Amygdala (tissue), 56 donors: ENCODE data around the gene EPHB2.
A peak's percentile ranks its signal among the peaks of the same experiment; 100 is the strongest.

ENCODE experiments used
- DNase-seq, 56 donors: peaks; one replicate each; lab custom pipeline; 2025; lab: John Stamatoyannopoulos, UW

EPHB2 gene

DNA sequence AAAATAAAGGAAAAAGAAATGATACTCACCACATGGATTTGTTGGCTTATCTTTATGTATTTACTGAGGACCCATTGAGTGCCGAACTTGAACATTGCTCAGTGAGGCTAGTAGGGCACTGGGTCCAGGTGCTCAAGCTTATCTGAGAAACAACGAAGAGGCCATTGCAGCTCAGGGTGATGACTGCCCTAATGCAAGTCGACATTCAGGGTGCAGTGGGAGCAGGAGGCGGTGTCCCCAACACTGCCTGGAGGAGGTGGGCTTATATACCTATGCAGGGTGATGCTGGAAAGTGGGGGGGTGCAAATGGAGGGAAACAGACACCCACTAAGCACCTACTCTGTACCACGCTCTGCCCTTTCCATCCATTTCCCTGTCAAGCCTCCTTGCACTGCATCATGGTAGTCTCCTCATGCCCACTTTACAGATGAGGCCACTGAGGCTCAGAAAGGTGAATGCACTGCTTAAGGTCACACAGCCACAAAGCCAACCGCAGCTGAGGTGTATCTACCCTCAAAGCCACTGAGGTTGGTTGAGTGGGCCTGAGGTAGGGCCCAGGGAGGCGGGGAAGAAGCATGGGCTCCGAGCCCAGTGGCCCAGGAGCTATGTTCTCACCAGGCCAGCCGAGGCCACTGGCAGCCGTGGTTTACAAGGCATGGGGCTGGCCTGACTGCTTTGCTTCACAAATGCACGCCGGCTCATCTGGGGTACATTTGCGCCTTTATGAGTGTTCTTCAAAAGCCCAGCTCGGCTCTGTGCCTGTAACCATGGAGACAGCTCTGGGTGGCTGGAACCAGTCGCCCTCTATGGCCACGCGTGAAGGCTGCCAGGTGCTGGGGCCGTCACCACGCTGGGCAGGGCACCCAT, 103.8 kb downstream of the EPHB2 start:
- DNase-seq: peak in 49 of 56 donors; percentile 11 to 87 (median 57)

DNA sequence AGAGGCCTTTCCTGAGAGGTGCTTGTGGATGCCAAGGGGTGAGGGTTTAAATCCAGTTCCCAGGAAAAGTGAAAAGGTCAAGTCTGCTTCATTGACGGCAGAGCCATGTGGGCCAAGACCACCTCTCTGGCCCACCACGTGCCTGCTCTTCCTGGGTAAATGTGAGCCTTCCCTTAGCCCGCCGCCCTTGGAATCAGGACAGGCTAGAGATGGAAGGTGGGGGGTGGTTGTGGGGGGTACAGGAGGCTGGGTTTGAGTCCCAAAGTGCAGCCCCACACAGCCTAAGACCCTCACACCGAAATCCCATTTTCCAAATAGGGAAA, 104.4 kb downstream of the EPHB2 start:
- DNase-seq: no peak

DNA sequence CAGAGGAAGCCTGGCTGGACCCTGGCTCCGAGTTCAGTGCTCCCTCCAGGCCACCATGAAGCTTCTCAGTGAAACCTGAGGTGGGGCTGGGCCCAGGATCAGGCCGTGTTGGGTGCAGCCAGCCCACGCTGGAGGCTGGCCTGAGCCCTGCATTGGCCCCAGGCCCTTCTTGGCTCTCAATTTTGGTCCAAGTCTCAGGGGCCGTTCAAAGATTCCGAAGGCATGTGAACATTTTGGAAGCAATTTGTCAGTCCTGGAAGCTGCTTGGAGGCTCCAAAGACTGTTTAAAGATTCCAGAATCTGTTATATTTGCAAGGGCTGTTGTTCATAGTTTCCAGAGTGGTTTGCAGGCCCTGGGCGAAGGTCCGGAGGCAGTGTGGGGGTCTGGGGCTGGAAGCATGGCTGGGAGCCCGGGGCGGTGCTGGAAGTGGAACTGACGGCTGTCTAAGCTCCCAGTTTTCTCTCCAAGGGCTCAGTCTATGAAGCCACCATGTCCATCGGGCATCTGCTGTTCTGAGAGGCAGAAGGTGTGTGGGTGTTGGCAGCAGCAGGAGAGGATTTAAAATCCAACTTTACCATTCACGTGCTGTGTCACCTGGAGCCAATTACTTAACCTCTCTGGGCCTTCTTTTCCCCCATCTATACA, 104.9 kb downstream of the EPHB2 start:
- DNase-seq: peak in 19 of 56 donors; percentile 15 to 61 (median 44)

DNA sequence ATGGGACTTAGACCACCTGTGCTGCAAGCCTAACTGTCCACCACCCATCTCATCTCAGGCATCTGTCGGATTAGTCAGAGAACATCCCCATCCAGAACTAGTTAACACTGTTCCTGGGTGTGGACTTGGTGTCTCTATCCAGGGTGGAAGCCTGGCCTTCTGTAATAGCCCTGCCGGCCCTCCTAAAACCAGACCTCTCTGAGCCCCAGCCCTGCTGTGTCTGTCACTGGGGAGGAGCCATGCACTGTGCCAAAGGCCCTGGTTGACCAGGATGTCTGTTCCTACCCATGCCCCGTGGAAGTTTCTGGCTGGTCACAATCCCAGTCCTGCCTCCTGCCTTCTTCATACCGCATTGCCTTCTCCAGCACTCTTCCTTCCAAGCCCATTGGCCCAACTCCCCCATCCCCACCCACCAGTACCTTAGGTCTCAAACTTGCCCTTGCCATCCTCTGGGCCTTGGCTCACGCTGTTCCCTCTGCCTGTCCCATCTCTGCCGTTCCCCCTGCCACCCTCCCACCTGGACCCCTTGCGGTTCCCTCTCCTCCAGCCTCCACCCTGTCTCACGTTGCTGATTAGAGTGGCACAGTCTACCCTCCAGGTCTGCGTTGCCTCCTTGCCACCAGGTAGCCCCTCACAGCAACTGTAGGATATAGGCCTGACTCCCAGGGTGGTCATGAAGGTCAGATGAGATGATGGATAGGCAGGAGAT, 105.6 kb downstream of the EPHB2 start:
- no peak for DNase-seq

DNA sequence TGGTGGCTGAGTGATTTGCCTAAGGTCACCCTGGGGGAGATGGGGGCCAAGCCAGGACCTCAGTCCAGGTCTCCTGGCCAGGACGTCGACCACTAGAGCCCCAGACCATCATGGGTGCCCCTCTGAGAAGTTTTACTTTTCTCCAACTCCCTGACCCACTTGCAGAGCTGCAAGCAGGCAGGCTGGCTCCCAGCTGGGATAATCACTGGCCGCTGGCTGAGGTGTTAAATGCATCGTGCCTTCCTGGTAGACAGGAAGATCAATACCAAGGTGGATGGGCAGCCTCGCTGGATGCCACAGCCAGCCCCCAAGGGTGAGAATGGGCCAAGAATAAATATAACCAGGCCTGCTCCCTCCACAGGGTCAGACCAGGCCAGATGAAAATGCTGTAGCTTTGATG, 106.2 kb downstream of the EPHB2 start:
- no peak for DNase-seq

DNA sequence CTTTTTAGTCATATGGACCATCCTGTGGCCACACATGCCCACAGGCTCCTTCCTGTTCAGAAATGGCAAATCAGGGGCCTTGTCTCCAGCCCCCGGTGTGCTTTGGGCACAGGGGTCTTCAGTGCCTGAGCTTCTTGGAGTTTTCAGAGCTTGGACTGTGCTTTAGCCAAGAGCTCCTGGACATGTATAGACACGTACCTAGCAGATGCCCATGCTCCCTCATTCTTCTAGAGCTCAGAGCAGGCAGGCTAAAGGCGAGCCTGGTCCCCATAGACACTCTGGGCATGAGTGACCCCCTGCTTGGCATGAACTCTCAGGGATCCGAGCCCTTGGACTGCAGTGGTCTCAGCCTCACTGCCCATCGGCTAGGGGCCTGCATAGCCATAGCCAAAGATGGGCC, 106.8 kb downstream of the EPHB2 start:
- no peak for DNase-seq

DNA sequence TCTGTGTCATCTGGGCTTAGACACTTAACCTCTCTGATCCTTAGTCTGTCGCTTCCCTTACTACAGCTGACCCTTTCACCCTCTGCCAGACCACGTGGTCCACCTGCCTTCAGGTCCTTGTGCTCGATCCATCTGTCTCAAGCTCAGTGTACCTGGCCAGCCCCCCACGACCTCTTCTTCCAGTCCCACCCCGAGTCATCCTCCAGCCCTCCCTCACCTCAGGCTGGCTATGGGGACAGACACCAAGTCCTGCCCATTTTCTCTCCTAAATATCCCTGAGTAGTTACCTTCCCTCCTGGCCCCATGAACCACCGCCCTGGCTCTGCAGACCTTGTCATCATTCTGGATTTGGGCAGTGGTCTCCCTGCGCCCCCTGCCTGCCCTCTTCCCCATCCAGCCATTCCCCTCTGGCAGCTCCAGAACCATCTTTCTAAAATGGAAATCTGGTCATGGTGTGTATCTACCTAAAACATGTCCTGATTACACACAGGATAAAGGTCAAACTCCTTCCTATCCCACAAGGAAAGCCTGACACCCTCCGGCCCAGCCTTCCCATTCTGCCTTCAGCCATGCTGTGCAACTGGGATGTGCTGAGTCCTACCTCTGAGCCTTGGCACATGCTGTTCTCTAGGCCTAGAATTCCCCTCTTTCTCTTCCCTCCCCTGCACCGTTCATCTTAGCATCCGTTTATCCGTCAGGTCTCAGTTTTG, 107.6 kb downstream of the EPHB2 start:
- no peak for DNase-seq

DNA sequence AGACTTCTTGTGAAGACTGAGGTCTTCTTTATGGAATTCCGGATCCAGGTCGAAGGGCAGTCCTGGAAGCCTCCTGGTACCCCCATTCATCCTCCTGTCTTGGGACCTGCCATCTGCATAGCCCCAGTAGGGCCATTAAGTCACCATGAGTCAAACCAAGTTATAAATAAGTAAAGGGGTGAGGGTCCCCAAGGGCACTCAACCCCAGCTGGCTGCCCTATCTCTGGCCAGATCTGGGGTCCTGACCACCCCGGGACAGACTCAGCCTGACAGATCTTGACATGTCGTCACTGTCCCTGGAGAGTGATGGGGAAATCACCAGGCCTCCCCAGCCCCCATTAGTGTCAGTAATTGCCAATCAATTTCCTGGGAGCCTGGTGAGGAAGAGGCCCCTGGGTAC, 108.7 kb downstream of the EPHB2 start:
- DNase-seq: no peak

DNA sequence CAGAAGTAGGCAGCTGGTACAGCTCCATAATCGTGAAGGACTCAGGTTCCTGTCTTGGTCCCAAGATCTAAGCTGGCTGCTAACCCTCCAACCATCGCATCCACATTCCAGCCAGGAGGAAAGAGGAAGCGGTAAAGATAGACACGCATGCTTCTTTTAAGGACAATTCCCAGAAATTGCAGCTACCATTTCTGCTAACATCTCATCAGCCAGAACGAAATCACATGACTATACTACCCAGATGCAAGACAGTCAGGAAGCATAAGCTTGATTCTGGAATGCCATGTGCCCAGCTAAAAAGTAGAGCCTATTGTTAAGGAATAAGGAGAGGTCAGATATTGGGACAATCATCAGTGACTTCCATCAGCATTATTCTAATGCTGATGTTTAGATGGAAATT, 110.4 kb downstream of the EPHB2 start:
- no peak for DNase-seq

DNA sequence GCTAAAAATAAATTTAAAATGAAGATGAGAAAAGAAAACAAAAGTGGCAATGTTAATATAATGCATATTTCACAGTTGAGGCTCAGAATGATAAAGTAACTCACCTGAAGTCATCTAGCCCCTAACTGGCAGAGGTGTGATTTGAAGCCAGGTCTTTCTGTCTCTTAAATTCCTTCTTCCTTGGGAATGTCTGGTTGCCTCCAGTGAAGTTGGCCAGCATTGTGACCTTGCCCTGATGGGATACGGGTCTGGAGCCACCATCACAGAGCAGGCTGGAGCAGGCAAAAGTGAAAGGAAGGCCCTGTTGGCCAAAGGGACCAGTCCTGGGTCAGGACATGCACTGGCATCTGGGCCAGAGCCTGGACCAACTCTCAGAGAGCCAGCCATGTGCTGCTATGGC, 111.7 kb downstream of the EPHB2 start:
- DNase-seq: no peak

DNA sequence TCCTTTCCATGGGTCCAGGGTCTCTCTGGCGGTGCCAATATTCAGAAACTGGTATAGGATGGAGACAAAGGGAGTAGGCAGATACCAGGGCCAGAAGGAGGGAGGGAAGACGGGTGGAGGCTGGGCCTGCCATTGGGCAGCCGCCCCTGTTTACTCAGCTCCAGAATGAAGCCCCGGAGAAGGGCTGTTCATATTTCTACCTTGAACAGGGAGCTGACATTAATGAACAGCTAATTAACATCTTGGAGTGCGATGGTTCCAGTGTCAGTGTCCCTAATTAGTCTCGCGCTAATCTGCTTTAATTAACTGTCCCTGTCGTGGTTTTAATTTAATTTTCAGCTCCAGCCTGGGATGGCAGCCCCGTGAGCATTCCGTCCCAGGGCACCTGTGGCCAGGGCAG, 113.8 kb downstream of the EPHB2 start:
- DNase-seq: no peak

DNA sequence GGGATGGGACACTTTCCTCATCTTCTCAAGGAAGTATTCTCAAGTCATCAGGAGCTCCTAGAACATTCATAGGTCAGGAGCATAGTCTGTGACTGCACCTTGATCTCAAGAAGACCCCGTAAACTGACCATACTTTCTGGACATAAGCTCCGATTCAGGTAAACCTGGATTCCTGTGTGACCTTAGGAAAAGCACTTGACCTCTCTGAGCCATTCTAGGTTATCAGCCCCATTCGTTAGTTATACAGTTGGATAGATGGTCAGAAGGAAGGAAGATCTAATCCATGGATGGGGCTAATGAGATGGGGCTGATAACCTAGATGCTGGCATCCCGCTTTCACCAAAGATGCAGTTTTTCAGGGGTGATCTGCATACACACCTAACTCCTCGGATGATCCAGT, 114.3 kb downstream of the EPHB2 start:
- DNase-seq: no peak

DNA sequence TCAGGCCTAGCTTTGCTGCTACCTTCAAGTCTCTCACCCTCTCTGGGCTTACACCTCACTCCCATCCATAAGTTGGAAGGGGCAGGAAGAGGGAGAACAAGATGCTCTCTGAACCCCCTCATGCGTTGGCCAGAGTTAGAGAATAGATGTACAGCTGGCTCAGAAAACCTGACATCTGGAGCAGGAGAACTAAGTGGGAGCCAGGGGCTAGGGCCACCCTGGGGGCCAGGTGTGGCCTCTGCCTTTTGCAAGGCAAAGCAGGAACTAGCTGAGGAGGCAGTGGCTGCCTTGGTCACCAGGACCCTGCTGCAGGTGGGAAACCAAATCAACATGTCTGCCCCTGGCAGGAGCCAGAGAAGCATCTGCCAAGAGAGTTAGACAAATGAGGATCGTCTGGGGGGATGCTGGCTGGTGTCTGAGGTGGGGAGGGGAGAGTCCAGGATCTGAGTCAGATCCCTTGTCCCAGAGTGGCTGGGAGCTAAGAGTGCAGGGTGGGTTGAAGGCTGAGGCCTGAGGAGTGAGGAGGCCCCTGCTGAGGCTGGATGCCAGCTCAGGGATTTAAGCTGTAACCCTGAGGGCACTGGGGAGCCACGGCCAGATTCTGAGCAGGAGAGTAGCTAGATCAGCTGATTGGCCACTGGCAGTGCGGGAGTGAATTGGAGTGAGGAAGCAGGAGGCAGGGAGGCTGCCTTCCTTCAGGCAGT, 115.0 kb downstream of the EPHB2 start:
- DNase-seq: no peak

DNA sequence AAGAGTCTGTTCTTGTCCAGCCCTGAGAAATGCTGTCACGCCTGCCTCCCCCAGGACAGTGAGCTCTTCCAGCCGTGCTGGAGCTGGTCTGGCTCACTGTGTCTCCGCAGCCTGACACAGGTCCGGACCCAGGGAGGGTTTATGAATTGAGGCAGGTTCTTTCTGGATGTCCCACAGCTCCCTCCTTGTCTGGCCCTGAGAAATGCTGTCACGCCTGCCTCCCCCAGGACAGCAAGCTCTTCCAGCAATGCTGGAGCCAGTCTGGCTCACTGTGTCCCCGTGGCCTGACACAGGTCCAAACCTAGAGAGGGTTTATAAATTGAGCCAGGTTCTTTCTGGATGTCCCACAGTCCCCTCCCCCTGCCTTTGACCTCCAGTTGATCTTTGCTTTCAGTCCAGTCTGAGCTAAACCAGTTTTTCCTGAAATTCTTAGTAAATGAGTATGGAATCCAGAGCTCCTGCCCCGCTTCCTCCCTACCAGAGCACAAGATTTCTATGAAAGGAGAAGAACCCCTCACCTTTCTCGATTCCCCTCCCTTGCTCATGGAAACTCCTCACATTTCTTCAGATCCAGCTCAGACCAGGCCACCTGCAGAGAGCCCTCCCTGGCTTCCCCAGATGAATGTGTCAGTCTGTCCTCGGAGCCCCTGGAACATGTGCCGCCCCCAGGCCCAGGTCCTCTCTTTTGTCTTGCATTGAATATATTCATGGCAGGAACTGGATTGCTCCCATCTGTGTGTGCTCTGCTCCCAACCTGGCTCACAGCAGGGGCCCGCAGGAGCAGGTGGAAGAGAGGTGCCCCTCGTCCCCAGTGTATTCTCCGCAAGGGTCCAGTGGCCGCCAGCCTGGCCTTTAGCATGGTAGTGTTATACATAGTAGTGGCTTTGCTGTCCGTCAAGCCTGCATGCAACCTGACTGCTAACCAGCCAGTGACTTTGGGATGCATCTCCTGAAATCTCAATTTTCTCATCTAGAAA, 116.3 kb downstream of the EPHB2 start:
- DNase-seq: peak in 2 of 56 donors; percentile 9 to 17

DNA sequence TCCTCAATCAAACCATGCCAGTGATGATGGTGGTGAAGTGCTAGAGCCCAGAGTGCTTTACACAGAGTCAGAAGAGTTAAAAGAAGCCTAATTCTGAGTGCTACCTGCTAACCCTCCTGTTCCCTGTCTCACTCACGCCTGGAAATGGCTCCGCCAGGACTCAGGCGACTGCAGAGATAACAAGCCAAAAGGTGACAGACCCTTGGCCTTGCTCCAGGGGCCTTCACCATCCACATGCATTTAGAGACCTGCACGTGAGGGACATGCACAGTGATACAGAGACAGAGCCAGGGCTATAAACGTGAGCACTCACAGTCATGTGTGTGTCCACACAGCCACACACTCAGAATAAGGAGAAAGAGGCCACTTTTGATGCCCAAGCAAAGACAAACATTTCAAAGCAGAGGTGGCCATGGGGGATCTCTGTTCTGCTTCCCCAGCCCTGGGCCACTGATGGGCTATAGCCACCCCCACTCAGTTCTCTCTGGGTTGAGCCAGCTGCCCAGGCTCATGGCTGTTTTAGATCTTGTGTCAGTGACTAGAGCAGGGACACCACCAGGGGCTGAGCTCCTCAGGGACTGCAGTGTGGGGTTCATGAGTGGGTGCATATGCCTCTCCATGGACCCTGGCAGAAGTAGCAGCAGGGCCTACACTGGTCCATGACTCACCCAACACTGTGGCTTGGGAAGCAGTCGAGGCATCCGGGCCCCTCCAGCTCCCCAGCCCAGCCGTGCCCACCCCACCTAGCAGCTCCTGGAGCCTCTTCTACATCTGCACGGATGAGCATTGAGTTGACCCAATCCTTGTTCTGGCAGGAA, 117.2 kb downstream of the EPHB2 start:
- no peak for DNase-seq

DNA sequence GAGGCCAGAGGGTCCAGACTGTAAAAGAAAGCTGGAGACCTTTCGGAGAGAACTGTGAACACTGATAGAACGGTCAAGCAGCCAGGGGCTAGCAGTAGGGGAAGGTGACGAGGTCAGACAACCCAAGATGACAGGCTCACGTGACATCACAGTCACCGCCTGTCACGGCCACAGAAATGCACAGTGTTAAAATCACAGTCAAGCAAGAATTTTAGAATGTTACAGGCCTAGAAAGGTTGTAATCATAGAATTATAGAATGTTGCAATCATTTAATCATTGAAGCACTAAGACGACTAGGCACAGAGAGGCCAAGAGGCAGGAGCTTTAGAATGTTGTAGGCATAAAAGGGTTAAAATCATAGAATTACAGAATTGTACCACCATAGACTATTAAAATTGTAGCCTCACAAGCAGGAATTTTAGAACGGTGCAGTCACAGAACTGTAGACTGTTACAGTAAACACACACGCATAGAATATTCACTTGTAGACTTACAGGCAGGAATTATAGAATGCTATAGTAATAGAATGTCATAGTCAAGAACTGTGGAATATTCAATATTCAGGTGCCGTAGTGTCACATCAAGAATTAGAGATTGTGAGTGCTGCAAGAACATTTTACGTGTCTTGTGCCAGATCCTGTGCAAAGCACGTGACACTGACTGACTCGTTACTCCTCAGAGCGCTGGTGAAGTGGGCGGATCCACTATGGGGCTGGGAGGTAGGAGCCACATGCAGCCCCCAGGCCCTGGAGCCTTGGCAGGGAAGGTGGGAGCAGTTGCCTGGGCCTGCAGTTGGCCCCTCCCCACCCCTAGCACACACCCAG, 118.1 kb downstream of the EPHB2 start:
- peak in 5 of 56 donors; percentile 14 to 31 (median 20) for DNase-seq

DNA sequence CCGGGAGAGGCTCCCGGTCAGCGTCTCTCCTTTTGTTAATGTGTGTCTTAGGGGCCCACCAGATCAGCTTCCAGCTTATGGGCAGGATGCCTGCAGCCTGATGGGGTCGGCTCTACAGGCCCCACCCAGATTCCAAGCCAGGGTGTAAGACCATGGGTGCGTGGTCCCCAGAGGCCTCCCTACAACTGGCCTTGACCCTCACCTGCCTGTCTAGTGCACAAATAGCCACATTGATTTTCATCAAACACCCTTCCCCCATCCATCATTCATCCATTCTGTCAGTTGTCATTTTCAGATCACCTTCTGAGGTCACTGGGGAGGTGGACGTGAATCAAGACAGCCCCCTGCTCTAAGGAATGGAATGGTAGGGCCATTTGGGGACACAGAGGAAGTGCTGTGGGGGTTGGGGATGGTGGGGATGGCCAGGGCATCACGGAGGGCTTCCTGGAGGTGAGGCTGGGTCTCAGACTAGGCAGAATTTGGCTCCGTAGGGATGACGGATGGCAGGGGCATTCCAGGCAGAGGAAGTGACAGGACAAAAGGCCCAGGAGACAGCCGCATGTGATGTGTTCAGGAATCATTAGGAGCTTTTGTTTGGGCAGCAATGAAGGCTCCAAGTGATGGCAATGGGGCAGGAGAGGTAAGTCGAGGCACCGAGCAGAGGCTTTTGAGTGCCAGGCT, 118.8 kb downstream of the EPHB2 start:
- DNase-seq: no peak
